T-helper 17 cell (primary cell): ENCODE results near the gene UFSP2. TPM values are rescaled to one million over a fixed set of nuclear protein-coding genes. Genes with fewer than 3 reads are reported as not detected.
A peak's percentile ranks its signal among the peaks of the same experiment; 100 is the strongest.

Source experiments
- ATAC-seq: fragments of 150-1000 bp; cut with Tn5 transposase; 2 replicates; pipeline ENCODE4 v1.10.0; 2021; ENCODE audit warnings: mild to moderate bottlenecking, moderate library complexity
- DNase-seq, 3 donors: peaks; one replicate each; pipeline versions ENCODE4 v3.0.0 to v3.0.0-alpha.2; 2020 to 2021
- H3K9me3 ChIP-seq: one replicate; pipeline ENCODE4 v1.7.0; 2013; ENCODE audit warnings: low read length, mild to moderate bottlenecking; ENCODE audit not compliant: control insufficient read depth, poor library complexity, severe bottlenecking
- H3K27ac Mint-ChIP-seq: one replicate; pipeline ENCODE4 v1.8.0; 2022; ENCODE audit warnings: mild to moderate bottlenecking, moderate library complexity, mixed read lengths
- H3K27me3 Mint-ChIP-seq: one replicate; pipeline ENCODE4 v1.8.0; 2022; ENCODE audit warnings: mixed read lengths
- H3K36me3 Mint-ChIP-seq: one replicate; pipeline ENCODE4 v1.8.0; 2022; ENCODE audit warnings: low read depth, mixed read lengths
- H3K4me1 Mint-ChIP-seq: one replicate; pipeline ENCODE4 v1.8.0; 2022; ENCODE audit warnings: mild to moderate bottlenecking, mixed read lengths
- H3K4me3 Mint-ChIP-seq: one replicate; pipeline ENCODE4 v1.8.0; 2022; ENCODE audit warnings: mild to moderate bottlenecking, moderate library complexity, mixed read lengths
- total RNA-seq, 4 donors: library from RNA in 2 of 4; stranded (reverse) in 2 of 4; gene quantifications; one replicate each; pipeline ENCODE4 v1.2.3 and lab custom pipeline; 2022 to 2026

The UFSP2 gene
- total RNA-seq, 2 donors from 2014 or later = 16.8 to 21.3 TPM

GRCh38 chr4:185463541-185463940 lies 37.8 kb upstream of the UFSP2 start:
- H3K4me1 Mint-ChIP-seq = no peaks in the 10 kb centered on the region
- no peak overlapping the region for H3K4me3 Mint-ChIP-seq
- H3K36me3 Mint-ChIP-seq = no peaks in the 10 kb centered on the region
- ATAC-seq = no peak
- no peaks in the 10 kb centered on the region for H3K9me3 ChIP-seq
- peaks cover 26% of the 10 kb centered on the region for H3K27me3 Mint-ChIP-seq
- no peak for DNase-seq
- H3K27ac Mint-ChIP-seq = no peak overlapping the region

GRCh38 chr4:185461565-185461964 lies 35.8 kb upstream of the UFSP2 start:
- DNase-seq = no peak
- Mint-ChIP-seq H3K27ac (no peak overlapping the region), H3K36me3 (no peaks in the 10 kb centered on the region), H3K4me3 (no peak overlapping the region), H3K4me1 (no peaks in the 10 kb centered on the region), H3K27me3 (peaks cover 32% of the 10 kb centered on the region)
- H3K9me3 ChIP-seq = no peaks in the 10 kb centered on the region
- ATAC-seq = no peak

DNA sequence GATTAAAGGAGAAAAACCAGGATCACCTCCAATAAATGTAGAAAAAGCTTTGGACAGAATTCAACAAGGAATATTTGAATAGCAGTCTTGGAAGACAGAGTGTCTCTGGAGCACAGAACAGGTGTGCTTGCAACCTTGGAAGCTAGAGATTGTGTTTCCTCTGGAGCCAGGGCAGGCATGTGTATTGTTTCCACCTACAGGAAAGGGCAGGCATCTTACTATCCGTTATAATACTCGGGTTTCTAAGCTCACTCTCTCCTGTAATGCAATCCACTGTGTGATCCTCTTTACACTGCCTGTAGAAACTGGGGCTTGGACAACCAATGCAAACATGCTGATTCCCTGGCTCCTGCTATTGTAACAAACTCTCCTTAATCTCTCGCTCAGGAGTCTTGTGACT lies 31.4 kb upstream of the UFSP2 start:
- Mint-ChIP-seq H3K27me3 (peaks cover 40% of the 10 kb centered on the region), H3K36me3 (no peaks in the 10 kb centered on the region), H3K4me3 (no peak overlapping the region), H3K4me1 (no peaks in the 10 kb centered on the region), H3K27ac (no peak overlapping the region)
- DNase-seq (no peak), ATAC-seq (no peak)
- no peaks in the 10 kb centered on the region for H3K9me3 ChIP-seq

- DNase-seq (no peak), ATAC-seq (no peak)
- Mint-ChIP-seq H3K4me1 (no peaks in the 10 kb centered on the region), H3K27me3 (peaks cover 35% of the 10 kb centered on the region), H3K4me3 (no peak overlapping the region), H3K36me3 (no peaks in the 10 kb centered on the region), H3K27ac (no peak overlapping the region)
- H3K9me3 ChIP-seq = no peaks in the 10 kb centered on the region
These were observed 30.4 kb upstream of the UFSP2 start for GRCh38 chr4:185456131-185456530.

GRCh38 chr4:185445209-185445608 lies 19.4 kb upstream of the UFSP2 start:
- H3K36me3 Mint-ChIP-seq = no peaks in the 10 kb centered on the region
- no peak overlapping the region for H3K27ac Mint-ChIP-seq
- no peak overlapping the region for H3K4me3 Mint-ChIP-seq
- H3K4me1 Mint-ChIP-seq = no peaks in the 10 kb centered on the region
- ATAC-seq = no peak
- peaks cover 1% of the 10 kb centered on the region for H3K27me3 Mint-ChIP-seq
- DNase-seq = no peak
- no peaks in the 10 kb centered on the region for H3K9me3 ChIP-seq

DNA sequence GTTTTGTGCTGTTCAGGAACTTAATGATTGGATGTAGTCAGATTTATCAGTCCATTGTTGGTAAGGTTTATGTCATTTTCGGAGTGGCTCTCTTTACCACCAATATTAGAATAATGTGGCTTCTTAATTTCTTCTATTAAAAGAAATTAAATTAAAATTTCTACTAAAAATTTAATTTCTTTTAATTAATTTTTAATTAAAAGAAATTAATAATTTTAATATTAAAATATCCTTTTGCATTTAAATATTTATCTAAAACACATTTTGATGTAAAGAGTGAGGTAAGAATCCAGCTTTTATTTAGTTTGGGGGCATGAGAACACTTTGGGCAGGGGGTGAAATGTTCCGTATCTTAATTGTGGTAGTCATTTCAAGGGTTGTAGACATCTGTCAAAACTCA lies 15.7 kb upstream of the UFSP2 start:
- Mint-ChIP-seq H3K27ac (no peak overlapping the region), H3K27me3 (no peaks in the 10 kb centered on the region), H3K4me3 (no peak overlapping the region), H3K36me3 (no peaks in the 10 kb centered on the region), H3K4me1 (no peaks in the 10 kb centered on the region)
- DNase-seq (no peak), ATAC-seq (no peak)
- no peaks in the 10 kb centered on the region for H3K9me3 ChIP-seq

GRCh38 chr4:185437809-185438208 lies 12.0 kb upstream of the UFSP2 start:
- Mint-ChIP-seq H3K36me3 (no peaks in the 10 kb centered on the region), H3K27me3 (no peaks in the 10 kb centered on the region), H3K4me1 (no peaks in the 10 kb centered on the region), H3K4me3 (no peak overlapping the region), H3K27ac (no peak overlapping the region)
- DNase-seq (no peak), ATAC-seq (no peak)
- H3K9me3 ChIP-seq = no peaks in the 10 kb centered on the region

DNA sequence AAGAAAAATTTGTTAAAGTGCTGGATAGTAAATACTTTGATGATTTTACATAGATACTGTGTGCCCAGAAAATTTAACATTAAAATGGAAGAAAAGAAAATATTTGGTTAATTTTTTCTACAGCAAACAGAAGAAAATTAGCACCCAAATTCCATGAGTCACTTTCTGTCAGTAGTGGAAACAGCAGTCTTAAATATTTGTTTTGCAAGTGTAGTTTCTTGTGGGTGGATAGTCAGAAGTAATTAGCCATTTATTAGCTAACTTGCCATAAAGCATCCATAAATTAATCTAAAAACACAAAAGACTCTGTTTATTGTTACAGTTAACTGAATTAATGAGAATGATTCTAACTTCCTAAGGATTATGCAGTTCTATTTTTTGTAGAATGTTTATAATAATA lies 9.7 kb upstream of the UFSP2 start:
- Mint-ChIP-seq H3K27me3 (peaks cover 6% of the 10 kb centered on the region), H3K27ac (no peak overlapping the region), H3K4me1 (no peaks in the 10 kb centered on the region), H3K4me3 (no peak overlapping the region), H3K36me3 (no peaks in the 10 kb centered on the region)
- ATAC-seq (no peak), DNase-seq (no peak)
- H3K9me3 ChIP-seq = no peaks in the 10 kb centered on the region

DNA sequence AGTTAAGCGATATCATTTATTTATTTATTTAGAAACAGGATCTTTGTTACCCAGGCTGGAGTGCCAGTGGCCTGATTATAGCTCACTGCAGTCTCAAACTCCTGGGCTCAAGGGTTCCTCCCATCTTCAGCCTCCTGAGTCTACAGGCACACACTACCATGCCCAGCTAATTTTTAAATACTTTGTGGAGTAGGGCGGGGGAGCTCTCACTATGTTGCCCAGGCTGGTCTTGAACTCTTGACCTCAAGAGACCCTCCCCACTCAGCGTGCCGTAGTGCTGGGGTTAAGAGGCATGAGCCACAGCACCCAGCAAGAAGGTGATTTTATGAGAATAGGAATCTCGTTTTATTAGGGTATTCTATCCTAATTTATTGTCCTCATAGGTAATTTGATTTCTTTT lies 3.9 kb upstream of the UFSP2 start:
- ATAC-seq (no peak), DNase-seq (no peak)
- Mint-ChIP-seq H3K4me3 (no peak overlapping the region), H3K36me3 (peaks cover 5% of the 10 kb centered on the region), H3K27ac (no peak overlapping the region), H3K4me1 (peaks cover 12% of the 10 kb centered on the region), H3K27me3 (peaks cover 12% of the 10 kb centered on the region)
- H3K9me3 ChIP-seq = no peaks in the 10 kb centered on the region

DNA sequence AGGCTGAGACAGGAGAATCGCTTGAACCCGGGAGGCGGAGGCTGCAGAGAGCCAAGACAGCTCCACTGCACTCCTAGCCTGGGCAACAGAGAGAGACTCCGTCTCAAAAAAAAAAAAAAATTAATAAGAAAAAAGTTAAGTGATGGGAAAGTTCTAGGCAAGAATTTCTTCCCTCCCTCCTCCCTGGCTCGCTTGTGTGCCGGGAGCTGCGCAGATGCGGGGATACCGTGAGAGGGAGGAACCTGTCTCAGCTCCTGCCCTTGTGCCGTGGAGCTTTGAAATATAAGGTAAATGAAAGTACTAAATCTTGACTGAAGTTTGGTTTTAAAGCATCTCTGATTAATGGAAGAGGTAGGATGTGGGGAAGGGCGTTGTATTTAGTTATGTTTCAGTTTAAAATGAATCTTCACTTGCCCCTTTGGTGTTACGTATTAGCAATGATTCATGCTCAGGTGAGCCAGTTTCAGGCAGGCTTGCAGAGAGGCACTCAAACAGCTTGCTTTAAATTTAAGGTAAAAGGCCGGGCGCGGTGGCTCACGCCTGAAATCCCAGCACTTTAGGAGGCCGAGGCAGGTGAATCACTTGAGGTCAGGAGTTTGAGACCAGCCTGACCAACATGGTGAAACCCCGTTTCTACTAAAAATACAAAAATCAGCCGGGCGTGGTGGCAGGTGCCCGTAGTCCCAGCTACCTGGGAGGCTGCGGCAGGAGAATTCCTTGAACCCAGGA lies 1.4 kb upstream of the UFSP2 start:
- no peaks in the 10 kb centered on the region for H3K9me3 ChIP-seq
- DNase-seq (no peak), ATAC-seq (no peak)
- H3K4me1 Mint-ChIP-seq = peaks cover 20% of the 10 kb centered on the region
- peak overlapping the region; percentile 39 for H3K4me3 Mint-ChIP-seq
- peak overlapping the region; percentile 100 for H3K27ac Mint-ChIP-seq
- H3K36me3 Mint-ChIP-seq = peaks cover 5% of the 10 kb centered on the region
- H3K27me3 Mint-ChIP-seq = peaks cover 12% of the 10 kb centered on the region

GRCh38 chr4:185424905-185425646 lies 688 bp downstream of the UFSP2 start:
- H3K36me3 Mint-ChIP-seq = peaks cover 11% of the 10 kb centered on the region
- DNase-seq = no peak
- peaks cover 6% of the 10 kb centered on the region for H3K27me3 Mint-ChIP-seq
- no peaks in the 10 kb centered on the region for H3K9me3 ChIP-seq
- no peak for ATAC-seq
- H3K4me1 Mint-ChIP-seq = peaks cover 28% of the 10 kb centered on the region
- peak overlapping the region; percentile 100 for H3K27ac Mint-ChIP-seq
- peak overlapping the region; percentile 98 for H3K4me3 Mint-ChIP-seq

- no peaks in the 10 kb centered on the region for H3K9me3 ChIP-seq
- H3K27ac Mint-ChIP-seq = no peak overlapping the region
- no peak overlapping the region for H3K4me3 Mint-ChIP-seq
- peaks cover 19% of the 10 kb centered on the region for H3K36me3 Mint-ChIP-seq
- no peak for DNase-seq
- no peak for ATAC-seq
- peaks cover 38% of the 10 kb centered on the region for H3K4me1 Mint-ChIP-seq
- H3K27me3 Mint-ChIP-seq = no peaks in the 10 kb centered on the region
These were observed 4.2 kb downstream of the UFSP2 start for GRCh38 chr4:185421366-185422124.

DNA sequence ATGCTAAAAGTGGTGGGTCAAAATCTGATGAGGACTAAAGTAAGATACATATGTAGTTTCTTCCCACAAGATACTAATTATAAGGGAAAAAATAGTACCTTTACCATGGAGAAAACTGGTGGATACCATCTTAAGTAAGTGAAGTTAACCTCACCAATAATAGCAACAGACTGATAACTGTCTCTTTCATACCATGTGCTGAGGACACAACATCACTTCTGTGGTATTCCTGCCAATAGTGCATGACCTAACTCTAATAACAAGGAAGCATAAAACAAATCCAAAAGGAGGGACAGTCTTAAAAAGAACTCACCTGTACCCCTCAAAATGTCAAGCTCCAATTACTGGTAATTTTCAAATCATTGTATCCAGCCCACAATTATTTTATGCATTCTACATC lies 8.8 kb downstream of the UFSP2 start:
- Mint-ChIP-seq H3K4me3 (no peak overlapping the region), H3K36me3 (peaks cover 16% of the 10 kb centered on the region), H3K4me1 (peaks cover 17% of the 10 kb centered on the region), H3K27me3 (no peaks in the 10 kb centered on the region), H3K27ac (no peak overlapping the region)
- no peak for ATAC-seq
- no peak for DNase-seq
- no peaks in the 10 kb centered on the region for H3K9me3 ChIP-seq
